Chondrocyte (in vitro differentiated cells): ENCODE measurements around the gene TSHZ2. TPM values are rescaled to one million over a fixed set of nuclear protein-coding genes. Genes with fewer than 3 reads are reported as not detected.

Experiments used
- DNase-seq: peaks from one replicate; pipeline ENCODE4 v3.0.0; 2021; ENCODE audit warnings: mixed read lengths, low spot score
- H3K27ac Mint-ChIP-seq: one replicate; pipeline ENCODE4 v1.8.0; 2021; ENCODE audit warnings: mild to moderate bottlenecking, moderate library complexity, mixed read lengths; ENCODE audit not compliant: unreplicated experiment
- H3K27me3 Mint-ChIP-seq: 2 replicates; pipeline ENCODE4 v1.8.0; 2021; ENCODE audit warnings: low read depth, mixed read lengths
- H3K36me3 Mint-ChIP-seq: 2 replicates; pipeline ENCODE4 v1.8.0; 2021; ENCODE audit warnings: low read depth, mixed read lengths
- H3K4me1 Mint-ChIP-seq: 2 replicates; pipeline ENCODE4 v1.8.0; 2021; ENCODE audit warnings: low read depth, mild to moderate bottlenecking, mixed read lengths
- H3K4me3 Mint-ChIP-seq: one replicate; pipeline ENCODE4 v1.8.0; 2021; ENCODE audit warnings: mild to moderate bottlenecking, moderate library complexity, mixed read lengths; ENCODE audit not compliant: unreplicated experiment
- H3K9me3 Mint-ChIP-seq: 2 replicates; pipeline ENCODE4 v1.8.0; 2021; ENCODE audit warnings: low read depth, mixed read lengths
- total RNA-seq: library from RNA; stranded (reverse); gene quantifications from 3 replicates; pipeline ENCODE4 v1.2.1, GENCODE V29; 2021
- TF ChIP-seq, protein P1 (sequence below): fragments of 200-600 bp; sonication (generic); IDR thresholded peaks from 2 replicates; pipeline ENCODE4 v1.5.0; 2021; ENCODE audit warnings: antibody characterized with exemption, mild to moderate bottlenecking, moderate library complexity

The TSHZ2 gene
- total RNA-seq, 1 donor from 2014 or later, result 0.37 TPM

DNA sequence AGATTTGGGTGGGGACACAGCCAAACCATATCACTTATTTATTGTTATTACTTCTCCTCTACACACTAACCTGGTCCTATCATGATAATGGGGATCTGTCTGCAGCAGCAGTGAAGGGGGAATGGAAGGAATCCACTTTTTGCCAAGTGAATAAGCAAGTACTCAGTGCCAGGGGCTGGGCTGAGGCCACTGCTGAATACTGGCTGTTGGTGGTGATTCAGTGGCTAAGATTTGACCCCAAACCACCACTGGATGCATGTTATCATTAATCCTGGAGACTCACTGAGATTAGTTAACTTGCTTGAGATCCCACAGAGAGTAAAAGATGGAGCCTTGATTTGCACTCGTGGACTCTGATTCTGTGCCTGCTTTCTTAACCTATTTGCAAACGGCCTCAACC lies 127.7 kb downstream of the TSHZ2 start:
- DNase-seq, result no peak
- H3K4me3 Mint-ChIP-seq, result no peak overlapping the region
- no peaks in the 10 kb centered on the region for H3K4me1 Mint-ChIP-seq
- no peaks in the 10 kb centered on the region for H3K36me3 Mint-ChIP-seq
- H3K9me3 Mint-ChIP-seq, result peaks cover 2% of the 10 kb centered on the region
- TF ChIP-seq, protein P1, sequence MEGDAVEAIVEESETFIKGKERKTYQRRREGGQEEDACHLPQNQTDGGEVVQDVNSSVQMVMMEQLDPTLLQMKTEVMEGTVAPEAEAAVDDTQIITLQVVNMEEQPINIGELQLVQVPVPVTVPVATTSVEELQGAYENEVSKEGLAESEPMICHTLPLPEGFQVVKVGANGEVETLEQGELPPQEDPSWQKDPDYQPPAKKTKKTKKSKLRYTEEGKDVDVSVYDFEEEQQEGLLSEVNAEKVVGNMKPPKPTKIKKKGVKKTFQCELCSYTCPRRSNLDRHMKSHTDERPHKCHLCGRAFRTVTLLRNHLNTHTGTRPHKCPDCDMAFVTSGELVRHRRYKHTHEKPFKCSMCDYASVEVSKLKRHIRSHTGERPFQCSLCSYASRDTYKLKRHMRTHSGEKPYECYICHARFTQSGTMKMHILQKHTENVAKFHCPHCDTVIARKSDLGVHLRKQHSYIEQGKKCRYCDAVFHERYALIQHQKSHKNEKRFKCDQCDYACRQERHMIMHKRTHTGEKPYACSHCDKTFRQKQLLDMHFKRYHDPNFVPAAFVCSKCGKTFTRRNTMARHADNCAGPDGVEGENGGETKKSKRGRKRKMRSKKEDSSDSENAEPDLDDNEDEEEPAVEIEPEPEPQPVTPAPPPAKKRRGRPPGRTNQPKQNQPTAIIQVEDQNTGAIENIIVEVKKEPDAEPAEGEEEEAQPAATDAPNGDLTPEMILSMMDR, result no peak
- H3K27me3 Mint-ChIP-seq, result no peaks in the 10 kb centered on the region
- H3K27ac Mint-ChIP-seq, result no peak overlapping the region

DNA sequence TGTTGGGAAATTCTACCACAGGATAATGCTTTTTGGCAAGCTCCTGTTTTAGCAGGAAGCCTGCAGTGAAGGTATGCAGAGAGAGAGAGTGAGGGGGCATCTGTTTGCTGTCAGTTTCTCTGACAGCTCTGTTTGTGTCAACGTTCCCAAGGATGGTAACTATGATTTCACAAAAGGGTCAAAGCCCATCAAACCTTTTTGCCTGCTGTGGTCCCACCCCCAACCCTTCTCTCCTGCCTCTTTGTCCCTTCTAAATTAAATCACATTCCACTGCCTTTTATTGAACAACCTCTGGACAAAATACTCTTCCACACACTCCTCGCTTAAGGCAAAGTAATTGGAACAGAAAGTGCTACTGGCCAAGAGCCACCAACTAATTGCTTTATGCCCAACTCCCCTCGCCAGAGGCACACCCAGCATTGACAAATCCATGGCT lies 128.3 kb downstream of the TSHZ2 start:
- H3K27ac Mint-ChIP-seq, result no peak overlapping the region
- H3K4me1 Mint-ChIP-seq, result no peaks in the 10 kb centered on the region
- H3K36me3 Mint-ChIP-seq, result no peaks in the 10 kb centered on the region
- H3K4me3 Mint-ChIP-seq, result no peak overlapping the region
- H3K27me3 Mint-ChIP-seq, result no peaks in the 10 kb centered on the region
- peaks cover 2% of the 10 kb centered on the region for H3K9me3 Mint-ChIP-seq
- no peak for DNase-seq
- TF ChIP-seq, protein P1, result no peak

DNA sequence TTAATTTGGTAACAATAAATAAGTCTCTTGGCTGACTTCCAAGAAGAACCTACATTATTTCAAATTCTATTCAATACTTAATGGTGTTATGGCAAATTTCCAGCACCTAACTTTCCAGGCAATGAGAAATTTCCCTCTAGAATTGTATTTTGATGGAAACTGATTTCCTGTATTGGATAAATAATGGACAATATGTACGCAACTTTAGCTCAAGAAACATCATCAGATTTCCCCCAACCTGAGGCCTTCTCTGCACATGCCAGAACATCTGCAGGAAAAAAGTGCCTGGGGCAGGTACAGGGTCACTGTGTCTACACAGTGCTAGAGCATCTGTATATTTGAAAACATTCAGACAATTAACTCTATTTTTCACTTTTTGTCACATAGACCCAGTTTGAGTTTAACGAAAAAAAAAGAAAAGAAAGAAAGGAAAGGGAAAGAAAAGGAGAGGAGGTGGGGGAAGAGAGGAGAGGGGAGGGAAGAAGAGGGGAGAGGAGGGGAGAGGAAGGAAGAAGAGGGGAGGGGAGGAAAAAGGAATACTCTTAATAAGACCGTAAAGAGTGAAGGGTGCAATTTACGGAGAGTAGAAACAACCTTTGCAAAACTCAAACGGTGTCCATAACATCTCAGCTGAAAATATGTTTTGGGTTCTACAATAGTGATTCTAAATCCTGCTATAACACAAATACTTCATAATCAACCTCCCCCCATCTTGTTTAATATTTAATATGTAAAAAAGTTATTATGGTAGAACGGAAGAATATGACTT lies 130.0 kb downstream of the TSHZ2 start:
- H3K9me3 Mint-ChIP-seq, result peaks cover 2% of the 10 kb centered on the region
- no peaks in the 10 kb centered on the region for H3K4me1 Mint-ChIP-seq
- no peaks in the 10 kb centered on the region for H3K27me3 Mint-ChIP-seq
- H3K4me3 Mint-ChIP-seq, result no peak overlapping the region
- TF ChIP-seq, protein P1, result no peak
- DNase-seq, result no peak
- H3K27ac Mint-ChIP-seq, result no peak overlapping the region
- no peaks in the 10 kb centered on the region for H3K36me3 Mint-ChIP-seq

DNA sequence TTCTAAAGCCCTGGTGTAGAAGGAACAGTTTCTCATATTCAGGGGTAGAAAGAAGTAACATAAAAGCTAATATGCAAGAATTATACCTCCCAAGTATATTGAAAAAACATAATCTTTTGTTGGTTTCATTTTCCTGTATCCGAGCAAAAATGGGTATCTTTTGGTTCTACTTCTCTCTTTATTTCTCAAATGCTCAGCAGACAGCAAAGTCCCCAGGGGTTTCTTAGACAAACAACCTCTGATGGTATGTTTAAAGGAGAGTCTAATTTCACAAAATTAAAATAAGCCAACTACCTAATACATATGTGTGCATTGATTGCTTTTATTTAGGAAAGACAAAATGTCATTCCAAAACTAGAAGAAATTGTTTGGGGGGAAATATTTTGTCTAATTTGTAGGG lies 131.0 kb downstream of the TSHZ2 start:
- no peak overlapping the region for H3K4me3 Mint-ChIP-seq
- H3K4me1 Mint-ChIP-seq, result no peaks in the 10 kb centered on the region
- TF ChIP-seq, protein P1, result no peak
- no peak overlapping the region for H3K27ac Mint-ChIP-seq
- no peak for DNase-seq
- H3K9me3 Mint-ChIP-seq, result peaks cover 2% of the 10 kb centered on the region
- H3K27me3 Mint-ChIP-seq, result no peaks in the 10 kb centered on the region
- H3K36me3 Mint-ChIP-seq, result no peaks in the 10 kb centered on the region

DNA sequence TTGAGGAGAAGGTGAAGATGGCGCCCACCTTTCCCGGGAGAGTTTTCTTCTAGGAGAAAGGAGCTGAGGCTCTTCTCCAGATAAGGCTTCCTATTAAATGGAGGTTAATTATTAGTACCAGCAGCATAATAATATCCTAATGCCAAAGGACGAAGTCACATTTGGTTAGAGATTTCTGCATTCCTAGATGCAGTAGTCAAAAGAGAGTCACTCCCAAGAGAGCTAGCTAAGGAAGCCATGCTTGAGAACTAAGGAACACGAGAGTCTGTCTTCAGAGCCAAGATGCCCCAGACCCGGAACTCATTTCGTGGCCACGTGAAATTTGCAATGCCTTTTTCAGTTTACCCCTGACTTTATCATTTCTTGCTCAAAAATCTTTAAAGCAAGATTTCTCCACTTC lies 132.7 kb downstream of the TSHZ2 start:
- DNase-seq, result no peak
- no peaks in the 10 kb centered on the region for H3K9me3 Mint-ChIP-seq

More for the DNA sequence above, 132.7 kb downstream of the TSHZ2 start:
- no peak overlapping the region for H3K27ac Mint-ChIP-seq
- TF ChIP-seq, protein P1, result no peak
- H3K36me3 Mint-ChIP-seq, result no peaks in the 10 kb centered on the region
- no peaks in the 10 kb centered on the region for H3K4me1 Mint-ChIP-seq
- no peak overlapping the region for H3K4me3 Mint-ChIP-seq
- H3K27me3 Mint-ChIP-seq, result no peaks in the 10 kb centered on the region
